Stimulated activated CD8-positive, alpha-beta memory T cell treated with anti-CD3 and anti-CD28 coated beads, Interleukin-7, amount 100 ng/mL, for 24 hours (primary cell): Measurements from ENCODE around the gene TBC1D2B.
A peak's percentile ranks its signal among the peaks of the same experiment; 100 is the strongest.

Source experiments
- DNase-seq: peaks from one replicate; pipeline ENCODE4 v3.0.0-alpha.2; 2020; ENCODE audit warnings: low read depth

Gene TBC1D2B

GRCh38 chr15:78077053-78077870 is at the start of gene TBC1D2B:
Gene TBC1D2B (minus strand): TSS chr15:78077711. CDS start chr15:78077652, 59 bp downstream.
- DNase-seq: peak; percentile 50

DNA sequence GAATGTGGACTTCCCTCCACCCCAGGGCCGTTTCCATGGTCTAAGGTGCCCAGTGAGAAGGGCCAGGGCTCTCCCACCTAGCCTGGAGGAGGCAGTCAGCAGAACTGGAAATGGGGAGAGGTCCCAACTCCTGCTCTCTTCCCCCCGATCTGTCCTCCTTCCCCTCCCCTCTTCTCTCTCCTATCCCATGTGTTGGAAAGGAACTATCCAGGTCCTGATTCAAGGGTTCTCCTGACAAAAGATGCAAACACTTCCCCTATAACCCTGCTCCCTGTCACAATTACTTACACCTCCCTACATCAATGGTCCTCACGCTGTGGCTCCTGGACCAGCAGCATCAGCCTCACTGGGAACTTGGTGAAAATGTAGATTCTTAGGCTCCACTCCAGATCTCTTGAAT is 47.8 kb upstream of the TBC1D2B start:
- no peak for DNase-seq

GRCh38 chr15:78120523-78120922 is 43.0 kb upstream of the TBC1D2B start:
- no peak for DNase-seq

GRCh38 chr15:78112551-78112950 is 35.0 kb upstream of the TBC1D2B start:
- DNase-seq: no peak

GRCh38 chr15:78111788-78112187 is 34.3 kb upstream of the TBC1D2B start:
- no peak for DNase-seq

- no peak for DNase-seq
Observed at GRCh38 chr15:78110916-78111475, 33.5 kb upstream of the TBC1D2B start.

- no peak for DNase-seq
Observed at GRCh38 chr15:78110096-78110495, 32.6 kb upstream of the TBC1D2B start.

- no peak for DNase-seq
Observed at GRCh38 chr15:78109156-78109555, 31.6 kb upstream of the TBC1D2B start.

DNA sequence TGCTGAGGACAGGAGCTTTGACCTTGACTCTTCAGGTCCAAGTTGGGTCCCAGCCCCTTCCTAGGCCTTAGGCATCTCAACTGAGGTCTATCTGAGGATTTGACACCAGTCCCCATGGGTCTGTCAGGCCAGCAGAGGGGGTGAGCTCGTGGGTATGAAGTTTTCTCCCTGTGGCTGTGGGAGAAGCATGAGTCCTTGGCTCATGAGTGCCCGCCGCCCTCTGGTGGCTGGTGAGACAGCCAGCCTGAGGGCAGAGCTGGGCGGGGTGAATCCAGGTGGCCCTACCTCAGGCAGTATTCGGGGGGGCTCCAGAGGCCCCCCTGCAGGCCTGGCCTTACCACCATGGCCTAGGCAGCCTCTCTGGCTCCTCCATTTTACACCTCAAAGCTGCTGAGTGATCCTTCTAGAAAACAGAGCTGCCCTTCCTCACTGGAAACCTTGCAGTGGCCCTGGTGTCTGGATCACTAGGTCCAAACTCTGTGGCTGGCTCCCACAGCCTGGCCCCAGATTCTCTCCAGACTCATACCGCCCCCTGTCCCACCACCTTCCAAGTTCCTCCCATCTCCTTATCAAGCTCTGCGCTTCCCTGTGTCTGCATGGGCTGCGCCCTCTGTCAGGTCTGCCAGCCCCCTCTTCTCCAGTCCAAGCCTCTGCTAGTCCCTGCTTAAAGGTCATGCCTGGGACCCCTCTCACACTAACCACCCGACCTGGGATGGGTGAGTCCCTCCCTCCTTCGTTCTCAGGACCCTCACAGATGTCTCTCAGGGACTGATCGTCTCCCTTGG is 31.0 kb upstream of the TBC1D2B start:
- peak; percentile 68 for DNase-seq

DNA sequence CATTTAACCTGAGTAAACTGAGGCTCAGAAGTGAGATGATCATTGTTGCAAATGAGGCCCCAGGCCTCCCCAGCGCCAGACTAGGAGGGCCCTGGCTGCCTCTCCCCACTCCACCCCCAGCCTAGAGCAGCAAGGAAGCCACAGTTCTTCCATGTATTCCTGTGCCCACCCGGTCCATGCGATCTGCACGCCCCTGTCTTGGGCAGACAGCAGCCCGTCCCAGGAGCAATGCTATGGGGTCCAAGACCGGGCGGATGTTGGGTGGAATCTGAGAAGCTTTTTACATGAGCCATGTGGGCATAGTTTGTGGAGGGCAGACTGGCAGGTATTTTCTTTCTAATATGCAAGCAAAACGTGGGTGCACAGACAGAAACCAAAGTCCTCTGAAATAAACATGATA is 30.0 kb upstream of the TBC1D2B start:
- DNase-seq: no peak

GRCh38 chr15:78105476-78106241 is 28.1 kb upstream of the TBC1D2B start:
- DNase-seq: no peak

DNA sequence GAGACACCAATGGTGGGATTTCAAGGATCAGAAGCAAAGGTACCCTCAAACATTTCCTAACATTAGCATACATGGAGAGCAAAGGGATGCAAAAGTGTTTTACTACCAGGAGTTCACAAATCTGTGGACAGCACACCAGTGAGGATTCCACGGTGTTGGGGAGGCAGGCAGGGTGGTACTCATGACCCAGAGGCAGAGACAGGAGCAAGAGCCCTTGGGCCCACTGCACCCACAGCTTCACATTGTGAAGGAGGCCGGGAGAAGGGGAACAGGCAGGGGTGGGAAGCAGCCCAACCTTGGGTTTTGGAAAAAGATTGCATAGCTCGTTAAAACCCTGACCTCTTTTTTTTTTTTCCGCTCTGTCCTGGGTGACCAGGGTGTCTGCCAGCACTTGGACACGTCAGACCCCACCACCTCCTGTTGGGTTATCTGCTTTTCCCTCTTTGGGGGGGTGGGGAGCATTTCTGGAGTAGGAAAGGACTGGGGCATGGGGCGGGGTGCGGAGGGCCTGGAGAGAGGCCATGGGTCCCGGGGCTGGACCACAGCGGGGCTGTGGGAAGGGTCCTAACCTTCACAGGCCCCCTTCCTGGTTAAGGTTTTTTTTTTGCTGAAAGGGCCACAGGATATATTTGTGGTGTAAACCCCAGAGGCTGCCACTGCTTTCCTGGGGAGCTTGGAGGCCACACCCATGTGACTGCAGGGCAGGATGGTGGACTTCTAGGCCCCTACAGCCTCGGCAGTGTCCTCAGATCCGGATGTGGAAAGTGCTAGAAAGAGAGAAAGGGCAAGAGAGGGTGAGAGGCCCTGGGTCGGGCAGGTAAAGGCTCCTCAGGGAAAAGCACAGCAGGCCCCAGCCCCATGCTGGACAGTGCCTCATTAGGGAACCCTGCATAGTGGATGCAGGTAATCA is 27.3 kb upstream of the TBC1D2B start:
- no peak for DNase-seq

DNA sequence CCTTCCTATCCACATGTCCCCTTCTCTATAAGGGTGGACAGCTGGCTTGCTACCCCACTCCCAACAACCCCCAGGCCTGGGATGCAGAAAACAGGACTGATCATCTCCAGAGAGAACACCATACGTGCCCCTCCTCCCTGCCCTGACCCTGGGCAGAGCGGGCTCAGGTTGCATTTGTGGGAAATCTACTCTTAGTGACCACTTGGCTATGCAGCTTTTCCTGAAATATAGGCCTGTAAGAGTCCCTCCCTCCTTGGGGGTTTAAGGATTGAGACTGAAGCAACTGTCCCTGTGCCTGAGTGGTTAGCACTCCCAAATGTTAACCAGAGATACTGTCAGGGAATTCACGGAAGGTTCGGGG is 26.6 kb upstream of the TBC1D2B start:
- DNase-seq: no peak

- DNase-seq: peak; percentile 21
Observed at GRCh38 chr15:78103406-78104118, 26.1 kb upstream of the TBC1D2B start.

GRCh38 chr15:78102741-78103140 is 25.2 kb upstream of the TBC1D2B start:
- DNase-seq: no peak

- DNase-seq: no peak
Observed at GRCh38 chr15:78102211-78102610, 24.7 kb upstream of the TBC1D2B start.

DNA sequence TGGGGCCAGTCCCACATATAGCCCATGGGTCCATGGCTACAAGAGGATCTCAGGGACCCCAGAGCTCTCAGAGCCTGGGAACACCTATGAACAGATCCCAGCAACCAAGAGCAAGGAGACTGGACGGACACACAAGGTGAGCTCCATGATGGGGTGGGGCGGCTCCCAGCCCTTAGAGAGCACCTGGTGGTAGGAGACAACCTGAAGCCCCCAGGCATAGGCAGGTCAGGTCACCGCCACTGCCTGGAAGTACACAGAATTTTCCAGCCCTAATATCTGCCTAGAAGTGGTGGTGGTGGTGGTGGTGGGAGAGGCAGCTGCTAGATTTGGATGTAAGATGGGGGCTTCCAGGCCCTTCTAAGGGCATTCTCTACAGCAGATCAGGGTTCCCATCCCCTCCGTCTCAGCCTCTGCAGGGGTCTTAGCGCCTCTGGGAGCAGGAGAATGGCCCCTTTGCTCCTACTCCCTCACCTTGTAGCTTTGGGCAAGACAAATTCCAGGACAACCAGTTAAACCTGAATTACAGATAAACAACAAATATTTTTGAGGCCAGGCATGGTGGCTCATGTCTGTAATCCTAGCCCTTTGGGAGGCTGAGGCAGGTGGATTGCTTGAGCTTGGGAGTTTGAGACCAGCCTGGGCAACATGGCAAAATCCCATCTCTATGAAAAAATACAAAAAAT is 24.1 kb upstream of the TBC1D2B start:
- no peak for DNase-seq

GRCh38 chr15:78100886-78101285 is 23.4 kb upstream of the TBC1D2B start:
- no peak for DNase-seq

DNA sequence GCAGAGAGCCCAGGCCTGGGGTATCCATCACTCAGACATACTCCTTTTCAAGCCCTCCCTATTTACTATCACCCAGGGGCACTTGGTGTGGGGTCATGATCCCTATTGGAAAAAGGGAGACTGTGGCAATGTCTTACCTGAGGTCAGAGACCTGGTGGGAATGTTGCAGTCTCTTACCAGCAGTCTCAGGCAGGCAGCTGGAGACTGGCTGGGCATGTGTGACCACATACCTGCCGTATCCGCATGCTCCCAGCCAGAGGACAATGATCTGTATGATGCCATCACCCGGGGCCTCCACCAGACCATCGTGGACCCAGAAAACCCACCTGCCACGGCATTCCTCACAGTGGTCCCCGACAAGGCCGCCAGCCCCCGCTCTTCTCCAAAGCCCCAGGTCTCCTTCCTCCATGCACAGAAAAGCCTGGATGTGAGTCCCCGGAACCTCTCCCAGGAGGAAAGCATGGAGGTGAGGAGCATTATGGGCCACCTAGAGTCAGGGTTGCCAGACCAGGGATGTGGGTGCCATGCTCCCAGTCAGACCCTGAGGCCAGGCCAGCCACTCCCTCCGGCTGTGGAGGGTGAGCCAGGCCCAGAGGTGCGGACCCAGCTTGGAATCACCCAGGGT is 20.7 kb upstream of the TBC1D2B start:
- DNase-seq: no peak

DNA sequence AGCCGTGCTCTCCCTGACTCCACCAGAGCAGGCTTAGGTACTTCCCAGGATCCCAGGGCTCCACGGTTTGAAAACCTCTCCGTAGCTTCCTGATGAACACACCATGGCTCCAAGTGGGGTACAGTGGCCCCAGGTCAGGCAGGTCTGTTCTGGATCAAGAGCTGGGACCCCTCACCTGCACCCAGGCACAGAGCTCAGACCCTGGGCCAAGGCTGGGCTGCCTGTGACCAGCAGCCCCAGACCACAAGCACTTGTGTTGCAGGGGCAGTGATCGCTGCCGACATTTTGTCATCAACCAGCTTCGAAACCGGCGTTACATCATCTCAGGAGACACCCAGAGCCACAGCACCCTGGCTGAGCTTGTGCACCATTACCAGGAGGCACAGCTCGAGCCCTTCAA is 20.2 kb upstream of the TBC1D2B start:
- DNase-seq: no peak
